ENCODE data around the gene DNAJC21. TPM values are rescaled to one million over a fixed set of nuclear protein-coding genes. Genes with fewer than 3 reads are reported as not detected.
A peak's percentile ranks its signal among the peaks of the same experiment; 100 is the strongest.

Gene DNAJC21
- polyA plus RNA-seq, 3 donors: 8.5 to 10.2 (median 8.6) TPM

DNA sequence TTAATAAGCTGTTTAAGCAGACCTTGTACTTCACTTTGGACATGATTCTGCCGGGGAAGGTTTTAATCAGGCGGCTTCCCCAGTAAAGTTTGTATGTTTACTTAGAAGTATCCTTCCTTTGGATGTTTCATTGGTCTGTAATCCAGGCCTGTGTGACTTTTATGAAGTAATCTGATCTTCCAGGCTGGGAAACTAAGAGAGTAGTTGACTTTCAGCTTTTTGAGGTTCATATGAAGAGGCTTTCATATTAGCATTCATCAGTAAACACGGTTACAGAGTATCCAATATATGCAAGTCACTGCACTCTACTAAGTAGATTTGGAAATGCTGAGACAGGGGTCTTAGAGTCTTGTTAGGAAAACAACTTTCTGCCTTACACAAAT lies 1.1 kb downstream of the DNAJC21 start:
- Histone ChIP-seq H3K4me1 (ENCODE audit: control insufficient read depth in 1 of 2, insufficient read depth in 2 of 2, low read length in 2 of 2) (peaks cover 16 to 21% of the 10 kb centered on the region in 2 donors), H3K9me3 (replicated peaks in 1 of 2; ENCODE audit: control insufficient read depth in 1 of 2, insufficient read depth in 1 of 2, low read length in 2 of 2) (no peaks in the 10 kb centered on the region), H3K79me2 (ENCODE audit: insufficient read depth, low read length) (peaks cover 47% of the 10 kb centered on the region), H3K4me2 (replicated peaks; ENCODE audit: extremely low read depth, low read length, poor library complexity, severe bottlenecking) (peak overlapping the region; percentile 73), H2AFZ (ENCODE audit: insufficient read depth, low read depth, low read length, poor library complexity, severe bottlenecking) (peak overlapping the region; percentile 89), H3K9ac (ENCODE audit: insufficient read depth, low read length, poor library complexity, severe bottlenecking) (peak overlapping the region; percentile 78), H3K4me3 (replicated peaks in 1 of 3; ENCODE audit: low read depth in 2 of 3, low read length in 3 of 3) (peak overlapping the region; percentile 58 to 85 (median 85)), H3K36me3 (replicated peaks in 1 of 2; ENCODE audit: control insufficient read depth in 1 of 2, insufficient read depth in 2 of 2, low read length in 2 of 2) (peaks cover 20 to 34% of the 10 kb centered on the region in 2 donors), H3K27ac (ENCODE audit: low read depth in 1 of 2, low read length in 2 of 2) (peak overlapping the region; percentile 85 to 88), H4K20me1 (ENCODE audit: insufficient read depth, low read length) (no peaks in the 10 kb centered on the region), H3K27me3 (ENCODE audit: control insufficient read depth in 2 of 2, insufficient read depth in 2 of 2, low read length in 2 of 2) (no peaks in the 10 kb centered on the region)
- peaks cover 0 to 2% (median 0%) of the 10 kb centered on the region in 3 donors for H3K27me3 Mint-ChIP-seq (ENCODE audit: low read depth in 3 of 3)
- peak overlapping the region; percentile 92 to 98 (median 98) for H3K27ac Mint-ChIP-seq
- peaks cover 21 to 25% of the 10 kb centered on the region in 2 donors for H3K36me3 Mint-ChIP-seq
- no peak for DNase-seq
- H3K4me3 Mint-ChIP-seq: peak overlapping the region; percentile 96 to 98
- 10% methylated on average over 2 of the region's 3 CpGs for WGBS (ENCODE audit: insufficient coverage)
- peaks cover 24% of the 10 kb centered on the region for H3K4me1 Mint-ChIP-seq
- no peak for TF ChIP-seq CTCF (IDR thresholded peaks at IDR 0.05)
- H3K9me3 Mint-ChIP-seq: no peaks in the 10 kb centered on the region
- intact Hi-C loops (cut with micrococcal nuclease): loop anchor here in 1 of 2 donors (10.0 kb wide), 1 partner anchor 1486 kb away; the partner anchor contains the start of gene TARS1

GRCh38 chr5:34930870-34931269 lies 1.5 kb downstream of the DNAJC21 start:
- TF ChIP-seq CTCF (IDR thresholded peaks at IDR 0.05): no peak
- Histone ChIP-seq H3K79me2 (ENCODE audit: insufficient read depth, low read length) (peaks cover 47% of the 10 kb centered on the region), H3K4me2 (replicated peaks; ENCODE audit: extremely low read depth, low read length, poor library complexity, severe bottlenecking) (peak overlapping the region; percentile 73), H3K9me3 (replicated peaks in 1 of 2; ENCODE audit: control insufficient read depth in 1 of 2, insufficient read depth in 1 of 2, low read length in 2 of 2) (no peaks in the 10 kb centered on the region), H3K4me1 (ENCODE audit: control insufficient read depth in 1 of 2, insufficient read depth in 2 of 2, low read length in 2 of 2) (peaks cover 16 to 21% of the 10 kb centered on the region in 2 donors), H4K20me1 (ENCODE audit: insufficient read depth, low read length) (no peaks in the 10 kb centered on the region), H3K36me3 (replicated peaks in 1 of 2; ENCODE audit: control insufficient read depth in 1 of 2, insufficient read depth in 2 of 2, low read length in 2 of 2) (peaks cover 20 to 34% of the 10 kb centered on the region in 2 donors), H3K4me3 (replicated peaks in 1 of 3; ENCODE audit: low read depth in 2 of 3, low read length in 3 of 3) (peak overlapping the region in 1 of 3 experiments; percentile 85), H3K9ac (ENCODE audit: insufficient read depth, low read length, poor library complexity, severe bottlenecking) (peak overlapping the region; percentile 78), H2AFZ (ENCODE audit: insufficient read depth, low read depth, low read length, poor library complexity, severe bottlenecking) (peak overlapping the region; percentile 89), H3K27me3 (ENCODE audit: control insufficient read depth in 2 of 2, insufficient read depth in 2 of 2, low read length in 2 of 2) (no peaks in the 10 kb centered on the region), H3K27ac (ENCODE audit: low read depth in 1 of 2, low read length in 2 of 2) (no peak overlapping the region)
- peaks cover 0 to 2% (median 0%) of the 10 kb centered on the region in 3 donors for H3K27me3 Mint-ChIP-seq (ENCODE audit: low read depth in 3 of 3)
- no peak for DNase-seq
- peaks cover 20 to 25% of the 10 kb centered on the region in 2 donors for H3K36me3 Mint-ChIP-seq
- intact Hi-C loops (cut with micrococcal nuclease): loop anchor here in 1 of 2 donors (10.0 kb wide), 1 partner anchor 1486 kb away; the partner anchor contains the start of gene TARS1
- no peaks in the 10 kb centered on the region for H3K9me3 Mint-ChIP-seq
- peak overlapping the region; percentile 0 to 98 for H3K4me3 Mint-ChIP-seq
- WGBS (ENCODE audit: insufficient coverage): 100% methylated on average over 2 of the region's 4 CpGs
- H3K4me1 Mint-ChIP-seq: peaks cover 24% of the 10 kb centered on the region
- peak overlapping the region in 3 of 7 donors; percentile 10 to 46 (median 33) for H3K27ac Mint-ChIP-seq

Measured in CD14-positive monocyte (primary cell).